Upper lobe of left lung (tissue), 6 donors: Measurements from ENCODE around the gene AKAP6. TPM values are rescaled to one million over a fixed set of nuclear protein-coding genes. Genes with fewer than 3 reads are reported as not detected.

ENCODE experiments used
- ATAC-seq, 2 donors: fragments of 200-7000 bp; cut with Tn5 transposase; one replicate each; pipeline ENCODE4 v1.9.1; 2022; ENCODE audit warnings: mild to moderate bottlenecking in 2 of 2, moderate library complexity in 2 of 2; ENCODE audit not compliant: low FRiP score in 2 of 2
- DNase-seq, 2 donors: peaks; one replicate each; pipeline ENCODE4 v3.0.0-alpha.2; 2019 to 2020
- H3K27ac ChIP-seq, 4 donors: fragments of 200-600 bp; sonication (generic); one replicate each; pipeline ENCODE4 v1.5.1; 2016 to 2019
- H3K27me3 ChIP-seq, 4 donors: fragments of 200-600 bp; sonication (generic); one replicate each; pipeline ENCODE4 v1.5.1; 2017 to 2019
- H3K36me3 ChIP-seq, 4 donors: fragments of 200-600 bp; sonication (generic); one replicate each; pipeline ENCODE4 v1.5.1; 2016 to 2019
- H3K4me1 ChIP-seq, 4 donors: fragments of 200-600 bp; sonication (generic); one replicate each; pipeline ENCODE4 v1.5.1; 2018 to 2019
- H3K4me3 ChIP-seq, 4 donors: fragments of 200-600 bp; sonication (generic); one replicate each; pipeline ENCODE4 v1.5.1; 2017 to 2019; ENCODE audit warnings: mild to moderate bottlenecking in 2 of 4, moderate library complexity in 1 of 4
- H3K9me3 ChIP-seq, 4 donors: fragments of 200-600 bp; sonication (generic); one replicate each; pipeline ENCODE4 v1.5.1; 2018 to 2019
- CTCF ChIP-seq, 6 experiments: fragments of 450-650 bp in 4 of 6; fragments of 200-600 bp in 2 of 6; sonication (generic) in 2 of 6; IDR thresholded peaks; one replicate each; pipeline ENCODE4 v1.5.1; 2016 to 2019; ENCODE audit warnings: antibody characterized with exemption in 6 of 6
- EP300 ChIP-seq, 4 donors: sonication (generic); formaldehyde crosslinking; IDR thresholded peaks; one replicate each; pipeline ENCODE4 v1.5.1; 2017; ENCODE audit warnings: antibody characterized with exemption in 4 of 4, control low read depth in 2 of 4
- POLR2A ChIP-seq, 4 donors: fragments of 450-650 bp; IDR thresholded peaks; one replicate each; pipeline ENCODE4 v1.5.1; 2016 to 2017; ENCODE audit warnings: antibody characterized with exemption in 4 of 4, mild to moderate bottlenecking in 2 of 4
- POLR2AphosphoS5 ChIP-seq, 2 donors: sonication (generic); formaldehyde crosslinking; IDR thresholded peaks; one replicate each; pipeline ENCODE4 v1.5.1; 2017; ENCODE audit warnings: antibody characterized with exemption in 2 of 2
- WGBS, 2 donors: methylation state at CpG; one replicate each; pipeline ENCODE4 v1.1.5; 2017 to 2018; 5-methylcytosine and 5-hydroxymethylcytosine counted together
- total RNA-seq, 6 donors: library from RNA; depleted of rRNA in 4 of 6; stranded (reverse); fragments of >200 nt in 4 of 6; gene quantifications; one replicate each; pipeline versions ENCODE4 v1.1.0 to v1.2.1, GENCODE V29; 2016 to 2021
- donor health status: DM: no; HTN: no; CAD: no; lungs with moderate emphysema.
- donor health status: DM: no; HTN: yes; CAD: no; lungs with severe emphysema.

Gene AKAP6
- total RNA-seq, 6 donors from 2014 or later = 6.2 to 27.7 (median 10.7) TPM

DNA sequence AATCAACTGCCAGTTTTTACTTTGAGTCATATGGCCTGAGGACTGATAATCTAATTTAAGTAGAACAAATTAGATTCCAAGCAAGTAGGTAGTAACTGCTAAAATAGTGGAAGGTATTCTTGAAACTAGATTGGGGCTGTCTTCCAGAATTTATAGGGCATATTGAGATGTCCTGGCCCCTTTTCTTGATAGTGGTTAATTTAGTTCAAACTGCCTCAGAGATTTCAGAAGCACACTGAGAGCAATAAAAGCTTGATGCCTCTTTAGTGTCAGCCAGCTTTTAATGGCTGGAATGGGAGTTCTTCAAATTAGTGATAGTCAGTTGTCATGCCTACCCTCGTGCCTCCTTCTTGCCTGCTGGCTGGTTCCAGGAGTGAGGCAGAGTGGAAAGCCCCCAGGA lies 120.5 kb downstream of the AKAP6 start:
- Histone ChIP-seq H3K4me1 (no peaks in the 10 kb centered on the region), H3K27ac (no peak overlapping the region), H3K36me3 (no peaks in the 10 kb centered on the region), H3K27me3 (no peaks in the 10 kb centered on the region), H3K9me3 (no peaks in the 10 kb centered on the region), H3K4me3 (no peak overlapping the region)
- no peak for ATAC-seq
- DNase-seq = no peak
- 68 to 80% methylated on average over 1 of the region's 1 CpG for WGBS, 2 donors
- TF ChIP-seq POLR2A (IDR thresholded peaks at IDR 0.05) = no peak

DNA sequence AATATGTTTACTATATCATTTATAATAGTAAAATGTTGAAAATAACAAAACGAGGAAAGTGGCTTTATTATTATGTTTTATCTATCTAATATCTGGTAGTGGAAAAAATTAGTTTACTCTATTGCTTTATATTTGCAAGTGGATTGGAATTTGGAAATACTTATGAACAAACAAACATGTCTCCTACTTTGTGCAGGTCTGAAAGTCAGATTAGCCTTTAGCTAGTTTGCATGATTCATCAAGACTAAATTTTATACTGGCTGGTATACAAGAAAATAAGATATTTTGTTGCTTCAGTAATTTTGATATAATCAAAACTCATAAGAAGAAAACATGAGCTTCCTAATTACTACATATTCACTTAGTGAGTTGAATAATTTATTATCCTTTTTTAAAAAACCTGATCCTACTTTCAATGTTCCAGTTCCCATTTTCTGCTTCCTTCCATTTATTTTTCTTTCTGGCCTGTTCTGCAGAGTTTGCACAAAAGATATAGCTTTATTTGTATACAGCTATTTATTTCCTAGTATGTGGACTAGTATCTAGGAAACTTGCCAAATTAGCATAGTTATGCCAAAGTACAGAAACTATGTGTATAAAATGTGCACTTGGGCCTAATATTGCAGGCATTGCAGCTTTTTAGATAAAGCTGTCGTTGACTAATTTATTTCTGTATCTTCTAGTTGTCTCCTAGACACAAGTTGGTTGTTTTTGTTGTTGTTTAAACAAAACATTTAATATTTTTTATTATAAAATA lies 122.0 kb downstream of the AKAP6 start:
- H3K9me3 ChIP-seq = no peaks in the 10 kb centered on the region
- H3K4me1 ChIP-seq = no peaks in the 10 kb centered on the region
- no peaks in the 10 kb centered on the region for H3K27me3 ChIP-seq
- no peaks in the 10 kb centered on the region for H3K36me3 ChIP-seq
- DNase-seq = no peak
- no peak for TF ChIP-seq POLR2A (IDR thresholded peaks at IDR 0.05)
- no peak for TF ChIP-seq POLR2AphosphoS5 (IDR thresholded peaks at IDR 0.05)
- no peak for TF ChIP-seq EP300 (IDR thresholded peaks at IDR 0.05)
- TF ChIP-seq CTCF (IDR thresholded peaks at IDR 0.05) = no peak
- ATAC-seq = no peak
- no peak overlapping the region for H3K27ac ChIP-seq
- 48 to 63% methylated on average over 2 of the region's 2 CpGs for WGBS, 2 donors
- no peak overlapping the region for H3K4me3 ChIP-seq

- Histone ChIP-seq H3K4me1 (no peaks in the 10 kb centered on the region), H3K27me3 (no peaks in the 10 kb centered on the region), H3K4me3 (no peak overlapping the region), H3K27ac (no peak overlapping the region), H3K36me3 (no peaks in the 10 kb centered on the region), H3K9me3 (no peaks in the 10 kb centered on the region)
- ATAC-seq (no peak), DNase-seq (no peak)
- 71 to 91% methylated on average over 9 of the region's 9 CpGs for WGBS, 2 donors
- TF ChIP-seq EP300 (IDR thresholded peaks at IDR 0.05) (no peak), CTCF (IDR thresholded peaks at IDR 0.05) (no peak), POLR2AphosphoS5 (IDR thresholded peaks at IDR 0.05) (no peak), POLR2A (IDR thresholded peaks at IDR 0.05) (no peak)
Measured at GRCh38 chr14:32453857-32454810, 125.0 kb downstream of the AKAP6 start.

GRCh38 chr14:32457213-32457920 lies 128.3 kb downstream of the AKAP6 start:
- TF ChIP-seq EP300 (IDR thresholded peaks at IDR 0.05) (no peak), POLR2A (IDR thresholded peaks at IDR 0.05) (no peak), CTCF (IDR thresholded peaks at IDR 0.05) (no peak), POLR2AphosphoS5 (IDR thresholded peaks at IDR 0.05) (peak in 1 of 2 donors; percentile 32)
- ATAC-seq (peak in 1 of 2 donors; percentile 71), DNase-seq (no peak)
- peak overlapping the region in 2 of 4 donors; percentile 44 to 47 for H3K27ac ChIP-seq
- no peaks in the 10 kb centered on the region for H3K4me1 ChIP-seq
- no peaks in the 10 kb centered on the region for H3K27me3 ChIP-seq
- 41 to 62% methylated on average over 5 of the region's 5 CpGs for WGBS, 2 donors
- no peak overlapping the region for H3K4me3 ChIP-seq
- H3K36me3 ChIP-seq = no peaks in the 10 kb centered on the region
- no peaks in the 10 kb centered on the region for H3K9me3 ChIP-seq

GRCh38 chr14:32458720-32459119 lies 129.6 kb downstream of the AKAP6 start:
- Histone ChIP-seq H3K27me3 (no peaks in the 10 kb centered on the region), H3K9me3 (no peaks in the 10 kb centered on the region), H3K4me3 (no peak overlapping the region), H3K36me3 (no peaks in the 10 kb centered on the region), H3K4me1 (no peaks in the 10 kb centered on the region), H3K27ac (no peak overlapping the region)
- DNase-seq (no peak), ATAC-seq (no peak)
- WGBS, 2 donors = 77 to 90% methylated on average over 3 of the region's 3 CpGs
- TF ChIP-seq CTCF (IDR thresholded peaks at IDR 0.05) (no peak), EP300 (IDR thresholded peaks at IDR 0.05) (no peak), POLR2AphosphoS5 (IDR thresholded peaks at IDR 0.05) (no peak), POLR2A (IDR thresholded peaks at IDR 0.05) (no peak)
